GM19328 (cell line): ENCODE results near the gene ARTN.

ENCODE experiments used
- ATAC-seq: cut with Tn5 transposase; IDR thresholded peaks from one replicate; pipeline ENCODE4 v1.9.1; 2021; ENCODE audit warnings: mild to moderate bottlenecking, moderate library complexity; ENCODE audit not compliant: unreplicated experiment

The ARTN gene

GRCh38 chr1:43933386-43934100 is at the start of gene ARTN:
Gene ARTN, plus strand, starts transcription at chr1:43933801. Its CDS starts 1,856 bp downstream, at chr1:43935657.
- no peak for ATAC-seq

- no peak for ATAC-seq
These were observed 48.3 kb upstream of the ARTN start for GRCh38 chr1:43885279-43885801.

GRCh38 chr1:43887748-43888147 is 45.9 kb upstream of the ARTN start:
- no peak for ATAC-seq

GRCh38 chr1:43890815-43891214 is 42.8 kb upstream of the ARTN start:
- ATAC-seq = no peak

GRCh38 chr1:43893006-43893405 is 40.6 kb upstream of the ARTN start:
- no peak for ATAC-seq

GRCh38 chr1:43898981-43899380 is 34.6 kb upstream of the ARTN start:
- ATAC-seq = no peak

GRCh38 chr1:43900386-43900785 is 33.2 kb upstream of the ARTN start:
- no peak for ATAC-seq

- ATAC-seq = no peak
These were observed 32.2 kb upstream of the ARTN start for GRCh38 chr1:43901196-43901961.

GRCh38 chr1:43902058-43902831 is 31.4 kb upstream of the ARTN start:
- ATAC-seq = no peak

- no peak for ATAC-seq
These were observed 28.7 kb upstream of the ARTN start for GRCh38 chr1:43904660-43905551.

GRCh38 chr1:43908226-43908625 is 25.4 kb upstream of the ARTN start:
- ATAC-seq = no peak

- ATAC-seq = no peak
These were observed 24.7 kb upstream of the ARTN start for GRCh38 chr1:43908858-43909257.

- no peak for ATAC-seq
These were observed 23.3 kb upstream of the ARTN start for GRCh38 chr1:43910343-43910742.

GRCh38 chr1:43912607-43913006 is 21.0 kb upstream of the ARTN start:
- ATAC-seq = no peak

- no peak for ATAC-seq
These were observed 20.5 kb upstream of the ARTN start for GRCh38 chr1:43913051-43913501.

GRCh38 chr1:43913666-43914360 is 19.8 kb upstream of the ARTN start:
- ATAC-seq = no peak

GRCh38 chr1:43914576-43915525 is 18.8 kb upstream of the ARTN start:
- no peak for ATAC-seq

- ATAC-seq = no peak
These were observed 13.7 kb upstream of the ARTN start for GRCh38 chr1:43919906-43920305.

- ATAC-seq = no peak
These were observed 12.6 kb upstream of the ARTN start for GRCh38 chr1:43921022-43921421.
